ENCODE data around the gene SKAP1. TPM values are rescaled to one million over a fixed set of nuclear protein-coding genes. Genes with fewer than 3 reads are reported as not detected.
"Not testable (repeated sequence)": the region's sequence is repeated elsewhere in the genome, so short reads cannot be mapped to it uniquely, and the experiment has no call there.

Gene SKAP1
- total and polyA plus RNA-seq, 8 donors: 2.4 to 4.4 (median 3.2) TPM; not detected in 2

DNA sequence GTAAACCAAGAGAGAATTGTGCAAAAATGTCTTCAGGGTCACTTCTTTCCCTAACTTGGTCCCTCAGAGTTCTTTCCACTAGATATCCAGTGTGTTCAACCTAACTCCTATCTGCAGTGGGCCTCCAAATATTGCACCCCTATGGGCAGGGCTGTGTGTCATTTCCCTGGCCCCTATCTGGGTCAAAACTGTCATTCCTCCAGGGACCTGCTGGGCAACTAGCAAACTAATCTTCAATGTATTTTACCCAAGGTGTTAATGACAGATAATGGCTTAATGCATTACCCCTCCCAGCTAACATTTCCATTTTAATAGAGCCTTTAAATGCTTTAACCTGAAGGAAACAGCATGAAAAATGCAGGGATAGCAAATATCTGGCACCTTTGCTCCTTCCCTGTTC, 25.8 kb upstream of the SKAP1 start:
- intact Hi-C loops (cut with DNase I; ENCODE audit: low total_unique reads): no loop called here

DNA sequence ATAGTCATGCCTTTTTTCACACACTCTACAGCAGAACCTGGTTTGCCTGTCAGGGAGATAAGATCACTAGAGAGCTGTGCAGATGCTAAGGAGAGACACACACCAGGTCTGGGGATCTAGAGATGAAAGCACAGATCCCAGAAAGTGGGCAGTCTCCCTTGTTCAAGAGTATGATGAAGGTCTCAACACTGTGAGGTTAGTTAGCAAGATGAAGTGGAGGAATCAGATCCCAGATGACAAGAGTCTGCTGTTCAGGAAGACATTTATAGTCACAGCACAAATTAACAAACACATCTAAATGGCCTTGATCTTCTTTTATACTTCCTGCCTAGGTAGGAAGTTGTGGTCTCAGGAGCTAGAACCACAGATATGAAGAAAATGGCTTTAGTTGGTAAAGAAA, 23.4 kb upstream of the SKAP1 start:
- Histone ChIP-seq H3K4me3 (no peak overlapping the region), H3K36me3 (no peaks in the 10 kb centered on the region), H3K4me1 (peaks cover 5 to 17% (median 12%) of the 10 kb centered on the region in 4 donors), H3K27ac (no peak overlapping the region), H3K27me3 (peaks cover 0 to 40% (median 0%) of the 10 kb centered on the region in 3 donors), H3K9me3 (peaks cover 0 to 15% (median 9%) of the 10 kb centered on the region in 4 donors)
- intact Hi-C loops (cut with DNase I; ENCODE audit: low total_unique reads): no loop called here
- no peak for DNase-seq
- TF ChIP-seq, protein P1, sequence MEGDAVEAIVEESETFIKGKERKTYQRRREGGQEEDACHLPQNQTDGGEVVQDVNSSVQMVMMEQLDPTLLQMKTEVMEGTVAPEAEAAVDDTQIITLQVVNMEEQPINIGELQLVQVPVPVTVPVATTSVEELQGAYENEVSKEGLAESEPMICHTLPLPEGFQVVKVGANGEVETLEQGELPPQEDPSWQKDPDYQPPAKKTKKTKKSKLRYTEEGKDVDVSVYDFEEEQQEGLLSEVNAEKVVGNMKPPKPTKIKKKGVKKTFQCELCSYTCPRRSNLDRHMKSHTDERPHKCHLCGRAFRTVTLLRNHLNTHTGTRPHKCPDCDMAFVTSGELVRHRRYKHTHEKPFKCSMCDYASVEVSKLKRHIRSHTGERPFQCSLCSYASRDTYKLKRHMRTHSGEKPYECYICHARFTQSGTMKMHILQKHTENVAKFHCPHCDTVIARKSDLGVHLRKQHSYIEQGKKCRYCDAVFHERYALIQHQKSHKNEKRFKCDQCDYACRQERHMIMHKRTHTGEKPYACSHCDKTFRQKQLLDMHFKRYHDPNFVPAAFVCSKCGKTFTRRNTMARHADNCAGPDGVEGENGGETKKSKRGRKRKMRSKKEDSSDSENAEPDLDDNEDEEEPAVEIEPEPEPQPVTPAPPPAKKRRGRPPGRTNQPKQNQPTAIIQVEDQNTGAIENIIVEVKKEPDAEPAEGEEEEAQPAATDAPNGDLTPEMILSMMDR (IDR thresholded peaks at IDR 0.05): no peak
- TF ChIP-seq POLR2AphosphoS5 (IDR thresholded peaks at IDR 0.05) (no peak), EP300 (IDR thresholded peaks at IDR 0.05) (no peak), POLR2A (IDR thresholded peaks at IDR 0.05) (no peak)

More for the DNA sequence above, 25.8 kb upstream of the SKAP1 start:
- Histone ChIP-seq H3K36me3 (no peaks in the 10 kb centered on the region), H3K27me3 (peaks cover 0 to 58% (median 0%) of the 10 kb centered on the region in 3 donors), H3K4me1 (peaks cover 5 to 17% (median 12%) of the 10 kb centered on the region in 4 donors), H3K4me3 (no peak overlapping the region), H3K27ac (no peak overlapping the region), H3K9me3 (peaks cover 0 to 15% (median 9%) of the 10 kb centered on the region in 4 donors)
- TF ChIP-seq POLR2AphosphoS5 (IDR thresholded peaks at IDR 0.05) (no peak), EP300 (IDR thresholded peaks at IDR 0.05) (no peak), POLR2A (IDR thresholded peaks at IDR 0.05) (no peak)
- TF ChIP-seq, protein P1 (IDR thresholded peaks at IDR 0.05): no peak
- DNase-seq: no peak

DNA sequence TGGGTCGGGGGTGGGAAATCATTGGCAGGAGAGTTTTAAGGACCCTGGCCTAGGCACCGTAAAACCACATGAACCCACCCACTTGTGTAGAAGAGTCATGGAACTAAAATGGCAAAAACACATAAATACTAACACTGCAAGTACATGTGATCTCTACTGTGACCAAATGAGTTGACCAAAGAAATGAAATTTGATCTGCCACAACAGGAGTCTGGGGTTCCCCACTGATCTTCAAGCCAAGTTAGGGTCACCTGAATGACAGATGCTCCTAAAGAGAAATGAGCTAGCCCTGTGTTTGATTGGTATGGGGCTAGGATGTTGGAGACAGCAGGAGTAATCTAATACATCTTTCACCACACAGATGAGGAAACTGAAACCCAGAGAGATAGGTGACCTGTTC, 21.5 kb upstream of the SKAP1 start:
- Histone ChIP-seq H3K4me1 (peaks cover 0 to 6% (median 2%) of the 10 kb centered on the region in 4 donors), H3K36me3 (no peaks in the 10 kb centered on the region), H3K4me3 (no peak overlapping the region), H3K9me3 (peaks cover 0 to 15% (median 9%) of the 10 kb centered on the region in 4 donors), H3K27me3 (peaks cover 0 to 29% (median 0%) of the 10 kb centered on the region in 3 donors), H3K27ac (no peak overlapping the region)
- TF ChIP-seq EP300 (IDR thresholded peaks at IDR 0.05) (no peak), POLR2A (IDR thresholded peaks at IDR 0.05) (no peak), POLR2AphosphoS5 (IDR thresholded peaks at IDR 0.05) (no peak)
- TF ChIP-seq, protein P1 (IDR thresholded peaks at IDR 0.05): no peak
- WGBS, 5 donors: 75 to 96% (median 90%) methylated on average over 2 of the region's 2 CpGs
- intact Hi-C loops (cut with DNase I; ENCODE audit: low total_unique reads): no loop called here
- DNase-seq: no peak

DNA sequence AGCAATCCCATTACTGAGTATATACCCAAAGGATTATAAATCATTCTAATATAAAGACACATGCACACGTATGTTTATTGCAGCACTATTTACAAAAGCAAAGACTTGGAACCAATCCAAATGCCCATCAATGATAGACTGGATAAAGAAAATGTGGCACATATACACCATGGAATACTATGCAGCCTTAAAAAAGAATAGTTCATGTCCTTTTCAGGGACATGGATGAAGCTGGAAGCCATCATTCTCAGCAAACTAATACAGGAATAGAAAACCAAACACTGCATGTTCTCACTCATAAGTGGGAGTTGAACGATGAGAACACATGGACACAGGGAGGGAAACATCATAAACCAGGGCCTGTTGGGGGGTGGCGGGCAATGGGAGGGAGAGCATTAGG, 19.3 kb upstream of the SKAP1 start:
- DNase-seq; H3K27ac ChIP-seq; intact Hi-C loops (cut with DNase I; ENCODE audit: low total_unique reads); H3K9me3 ChIP-seq; H3K4me3 ChIP-seq; H3K4me1 ChIP-seq; H3K36me3 ChIP-seq: not testable (repeated sequence)
- H3K27me3 ChIP-seq: peaks cover 0 to 25% (median 3%) of the 10 kb centered on the region in 3 donors
- 81 to 91% (median 87%) methylated on average over 3 of the region's 3 CpGs for WGBS, 5 donors

DNA sequence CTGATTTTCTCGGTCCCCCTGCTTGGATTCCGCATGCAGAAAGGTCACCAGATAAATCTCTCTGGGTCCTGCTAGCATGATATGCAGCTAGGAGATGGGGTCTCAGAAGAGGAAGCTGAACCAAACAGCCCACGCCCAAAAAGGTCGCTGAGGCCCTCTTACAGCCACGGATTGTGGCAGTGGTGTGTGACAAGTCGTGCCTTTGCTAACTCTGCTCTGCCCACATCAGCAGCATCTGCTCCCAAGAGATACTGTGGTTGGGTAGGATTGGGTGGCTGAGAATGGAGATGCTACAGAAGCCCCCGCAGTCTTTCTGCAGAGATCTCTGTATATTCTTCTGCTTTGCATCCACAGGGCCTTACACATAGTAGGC, 15.2 kb upstream of the SKAP1 start:
- H3K27ac ChIP-seq: no peak overlapping the region
- no peaks in the 10 kb centered on the region for H3K9me3 ChIP-seq
- no peaks in the 10 kb centered on the region for H3K36me3 ChIP-seq
- intact Hi-C loops (cut with DNase I; ENCODE audit: low total_unique reads): no loop called here
- peaks cover 0 to 13% (median 0%) of the 10 kb centered on the region in 4 donors for H3K4me1 ChIP-seq
- no peak for TF ChIP-seq EP300 (IDR thresholded peaks at IDR 0.05)
- TF ChIP-seq, protein P1 (IDR thresholded peaks at IDR 0.05): no peak
- no peak for TF ChIP-seq POLR2AphosphoS5 (IDR thresholded peaks at IDR 0.05)
- no peak for TF ChIP-seq POLR2A (IDR thresholded peaks at IDR 0.05)
- WGBS, 5 donors: 81 to 94% (median 87%) methylated on average over 7 of the region's 7 CpGs
- no peak overlapping the region for H3K4me3 ChIP-seq
- no peak for DNase-seq
- peaks cover 0 to 19% (median 6%) of the 10 kb centered on the region in 3 donors for H3K27me3 ChIP-seq

All from stomach (tissue), 9 donors.